ENCODE results near the gene RARA.

RARA gene

GRCh38 chr17:40349477-40349894 is 40.5 kb downstream of the RARA start:
- TF ChIP-seq, protein P1, sequence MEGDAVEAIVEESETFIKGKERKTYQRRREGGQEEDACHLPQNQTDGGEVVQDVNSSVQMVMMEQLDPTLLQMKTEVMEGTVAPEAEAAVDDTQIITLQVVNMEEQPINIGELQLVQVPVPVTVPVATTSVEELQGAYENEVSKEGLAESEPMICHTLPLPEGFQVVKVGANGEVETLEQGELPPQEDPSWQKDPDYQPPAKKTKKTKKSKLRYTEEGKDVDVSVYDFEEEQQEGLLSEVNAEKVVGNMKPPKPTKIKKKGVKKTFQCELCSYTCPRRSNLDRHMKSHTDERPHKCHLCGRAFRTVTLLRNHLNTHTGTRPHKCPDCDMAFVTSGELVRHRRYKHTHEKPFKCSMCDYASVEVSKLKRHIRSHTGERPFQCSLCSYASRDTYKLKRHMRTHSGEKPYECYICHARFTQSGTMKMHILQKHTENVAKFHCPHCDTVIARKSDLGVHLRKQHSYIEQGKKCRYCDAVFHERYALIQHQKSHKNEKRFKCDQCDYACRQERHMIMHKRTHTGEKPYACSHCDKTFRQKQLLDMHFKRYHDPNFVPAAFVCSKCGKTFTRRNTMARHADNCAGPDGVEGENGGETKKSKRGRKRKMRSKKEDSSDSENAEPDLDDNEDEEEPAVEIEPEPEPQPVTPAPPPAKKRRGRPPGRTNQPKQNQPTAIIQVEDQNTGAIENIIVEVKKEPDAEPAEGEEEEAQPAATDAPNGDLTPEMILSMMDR (IDR thresholded peaks at IDR 0.05; ENCODE audit: low read depth, low read length), result no peak
- no peak overlapping the region for H3K4me3 ChIP-seq (ENCODE audit: low read depth, low read length)

- TF ChIP-seq, protein P1 (IDR thresholded peaks at IDR 0.05; ENCODE audit: low read depth, low read length), result no peak
- no peak overlapping the region for H3K4me3 ChIP-seq (ENCODE audit: low read depth, low read length)
Measured at GRCh38 chr17:40349895-40350688, 41.1 kb downstream of the RARA start.

GRCh38 chr17:40350689-40351358 is 41.8 kb downstream of the RARA start:
- TF ChIP-seq, protein P1 (IDR thresholded peaks at IDR 0.05; ENCODE audit: low read depth, low read length), result no peak
- no peak overlapping the region for H3K4me3 ChIP-seq (ENCODE audit: low read depth, low read length)

GRCh38 chr17:40351359-40352236 is 42.6 kb downstream of the RARA start:
- no peak overlapping the region for H3K4me3 ChIP-seq (ENCODE audit: low read depth, low read length)

DNA sequence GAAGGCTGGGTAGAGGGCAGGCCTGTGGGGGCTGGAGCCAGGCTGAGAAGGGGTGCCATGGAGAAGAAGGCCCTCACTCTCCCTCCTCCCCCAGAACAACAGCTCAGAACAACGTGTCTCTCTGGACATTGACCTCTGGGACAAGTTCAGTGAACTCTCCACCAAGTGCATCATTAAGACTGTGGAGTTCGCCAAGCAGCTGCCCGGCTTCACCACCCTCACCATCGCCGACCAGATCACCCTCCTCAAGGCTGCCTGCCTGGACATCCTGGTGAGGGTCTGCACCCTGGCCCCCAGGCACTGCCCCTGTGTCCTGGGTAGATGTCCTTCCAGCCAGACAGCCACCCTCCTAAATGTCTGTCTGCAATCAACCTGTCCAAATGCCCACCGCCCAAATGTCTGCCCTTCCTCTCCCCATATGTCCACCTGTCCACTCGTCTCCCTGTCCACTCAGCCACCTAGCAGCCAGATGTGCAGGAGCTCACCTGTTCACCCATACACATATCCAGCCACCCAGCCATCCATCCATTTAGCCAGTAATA is 43.3 kb downstream of the RARA start:
- no peak overlapping the region for H3K4me3 ChIP-seq (ENCODE audit: low read depth, low read length)
- TF ChIP-seq, protein P1 (IDR thresholded peaks at IDR 0.05; ENCODE audit: low read depth, low read length), result no peak

More at GRCh38 chr17:40351359-40352236, 42.6 kb downstream of the RARA start:
- TF ChIP-seq, protein P1 (IDR thresholded peaks at IDR 0.05; ENCODE audit: low read depth, low read length), result no peak

GRCh38 chr17:40352779-40353394 is 43.9 kb downstream of the RARA start:
- TF ChIP-seq, protein P1 (IDR thresholded peaks at IDR 0.05; ENCODE audit: low read depth, low read length), result no peak
- H3K4me3 ChIP-seq (ENCODE audit: low read depth, low read length), result no peak overlapping the region

Data from WI38 (cell line).